Measurements from ENCODE around the gene SULT1A2. TPM values are rescaled to one million over a fixed set of nuclear protein-coding genes. Genes with fewer than 3 reads are reported as not detected.

SULT1A2 gene
- total and polyA plus RNA-seq, 2 of the 13 experiments (the other 11 are each of a cell fraction or from before 2014, with no cell fraction given) = 33.0 to 34.2 TPM

DNA sequence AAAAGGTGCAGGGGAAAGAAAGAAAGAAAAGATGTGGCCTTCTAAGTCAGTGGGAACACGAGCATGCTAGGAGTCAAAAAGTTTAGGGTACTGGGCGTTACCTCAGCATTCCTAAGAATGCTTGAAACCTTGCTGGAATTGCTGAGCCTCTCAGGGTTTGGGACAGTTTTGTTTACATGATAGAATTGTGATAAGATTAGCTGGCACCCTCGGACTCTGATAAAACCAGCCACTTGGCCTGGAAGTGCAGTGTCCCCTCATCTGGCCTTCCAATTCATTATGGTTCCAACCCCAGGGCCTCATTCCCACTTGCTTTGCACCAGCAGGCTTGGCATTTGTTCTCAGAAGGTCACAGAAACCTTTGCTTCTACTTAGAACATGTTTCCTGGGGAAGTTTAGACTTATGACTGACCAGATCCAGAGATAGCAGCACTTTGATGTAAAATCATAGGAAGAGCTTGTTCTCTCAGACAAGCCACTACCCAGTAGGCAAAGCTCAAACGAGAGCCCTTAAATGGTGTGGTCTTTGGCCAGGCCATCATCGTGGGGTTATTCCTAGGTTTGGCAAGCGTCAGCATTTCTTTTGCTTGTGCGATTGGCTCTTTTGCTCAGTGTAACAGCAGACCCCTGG is 35.2 kb downstream of the SULT1A2 start:
- in situ Hi-C loops (cut with HindIII; ENCODE audit: extremely low pct_ligation_motif_present, low pct_unique_long_range_greater_than_20kb) = no loop called here

DNA sequence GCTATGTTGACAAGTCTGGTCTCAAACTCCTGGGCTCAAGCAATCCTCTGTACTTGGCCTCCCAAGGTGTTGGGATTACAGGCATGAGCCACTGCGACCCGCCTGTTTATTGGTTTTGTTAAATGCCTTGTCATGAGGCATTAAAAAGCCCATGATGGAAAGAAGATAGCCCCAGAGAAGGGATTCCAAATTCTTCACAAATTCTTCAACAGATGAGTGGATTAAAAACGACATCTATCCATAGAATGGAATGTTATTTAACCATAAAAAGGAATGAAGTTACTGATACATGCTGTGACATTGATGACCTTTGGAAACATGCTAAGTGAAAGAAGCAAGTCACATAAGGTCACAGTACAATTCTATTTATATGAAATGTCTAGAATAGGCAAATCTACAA is 38.4 kb downstream of the SULT1A2 start:
- Histone ChIP-seq H4K20me1 (ENCODE audit: insufficient read depth, low read length) (no peaks in the 10 kb centered on the region), H3K27me3 (ENCODE audit: control insufficient read depth in 1 of 2, insufficient read depth in 2 of 2, low read length in 2 of 2) (no peaks in the 10 kb centered on the region), H3K79me2 (ENCODE audit: insufficient read depth, low read length) (peaks cover 7% of the 10 kb centered on the region), H3K4me1 (ENCODE audit: insufficient read depth, low read length) (peaks cover 32% of the 10 kb centered on the region), H3K9ac (ENCODE audit: insufficient read depth, low read depth, low read length) (no peak overlapping the region), H2AFZ (ENCODE audit: low read length) (no peak overlapping the region), H3K9me3 (ENCODE audit: low read length) (no peaks in the 10 kb centered on the region), H3K4me3 (replicated peaks in 1 of 3; ENCODE audit: insufficient read depth in 1 of 3, low read depth in 2 of 3, low read length in 3 of 3) (no peak overlapping the region), H3K36me3 (replicated peaks in 1 of 2; ENCODE audit: control insufficient read depth in 1 of 2, insufficient read depth in 2 of 2, low read length in 2 of 2) (peaks cover 0 to 12% of the 10 kb centered on the region in 2 experiments; a peak in 4 of 5 replicates), H3K4me2 (ENCODE audit: low read depth, low read length) (no peak overlapping the region), H3K27ac (ENCODE audit: extremely low read length, insufficient read depth, low read length) (no peak overlapping the region)
- WGBS (ENCODE audit: low lambda C conversion rate) = 85% methylated on average over 3 of the region's 3 CpGs
- no TSS peak for BruUV-seq (replicated peaks)
- FAIRE-seq = no peak
- CTCF ChIA-PET (ENCODE audit: low intra/inter-chr PET ratio, low total read pairs) = no interaction called here
- TF ChIP-seq ZEB1 (IDR thresholded peaks at IDR 0.05; ENCODE audit: insufficient replicate concordance, low read depth) = no peak
- POLR2A ChIA-PET = no interaction called here
- in situ Hi-C loops (cut with HindIII; ENCODE audit: extremely low pct_ligation_motif_present, low pct_unique_long_range_greater_than_20kb) = no loop called here
- no peak for DNase-seq (ENCODE audit: low spot score)
- no peak for ATAC-seq
- intact Hi-C loops (cut with micrococcal nuclease; ENCODE audit: unreplicated experiment) = no loop called here

More for the DNA sequence above, 35.2 kb downstream of the SULT1A2 start:
- intact Hi-C loops (cut with micrococcal nuclease; ENCODE audit: unreplicated experiment) = no loop called here
- no peak for ATAC-seq
- Histone ChIP-seq H3K9me3 (ENCODE audit: low read length) (peaks cover 1% of the 10 kb centered on the region; the same call in 1 of the 2 replicates), H3K27ac (ENCODE audit: extremely low read length, insufficient read depth, low read length) (peak overlapping the region; percentile 5), H3K27me3 (ENCODE audit: control insufficient read depth in 1 of 2, insufficient read depth in 2 of 2, low read length in 2 of 2) (no peaks in the 10 kb centered on the region), H4K20me1 (ENCODE audit: insufficient read depth, low read length) (no peaks in the 10 kb centered on the region), H3K4me1 (ENCODE audit: insufficient read depth, low read length) (peaks cover 13% of the 10 kb centered on the region), H2AFZ (ENCODE audit: low read length) (no peak overlapping the region), H3K36me3 (replicated peaks in 1 of 2; ENCODE audit: control insufficient read depth in 1 of 2, insufficient read depth in 2 of 2, low read length in 2 of 2) (peaks cover 4 to 12% of the 10 kb centered on the region in 2 experiments; a peak in 4 of 5 replicates), H3K4me2 (ENCODE audit: low read depth, low read length) (no peak overlapping the region), H3K79me2 (ENCODE audit: insufficient read depth, low read length) (no peaks in the 10 kb centered on the region), H3K9ac (ENCODE audit: insufficient read depth, low read depth, low read length) (no peak overlapping the region), H3K4me3 (replicated peaks in 1 of 3; ENCODE audit: insufficient read depth in 1 of 3, low read depth in 2 of 3, low read length in 3 of 3) (no peak overlapping the region)
- no TSS peak for BruUV-seq (replicated peaks)
- TF ChIP-seq ZNF460 (CRISPR knock-in tag; IDR thresholded peaks at IDR 0.05; ENCODE audit: borderline replicate concordance) = no peak
- TF ChIP-seq, protein P1, sequence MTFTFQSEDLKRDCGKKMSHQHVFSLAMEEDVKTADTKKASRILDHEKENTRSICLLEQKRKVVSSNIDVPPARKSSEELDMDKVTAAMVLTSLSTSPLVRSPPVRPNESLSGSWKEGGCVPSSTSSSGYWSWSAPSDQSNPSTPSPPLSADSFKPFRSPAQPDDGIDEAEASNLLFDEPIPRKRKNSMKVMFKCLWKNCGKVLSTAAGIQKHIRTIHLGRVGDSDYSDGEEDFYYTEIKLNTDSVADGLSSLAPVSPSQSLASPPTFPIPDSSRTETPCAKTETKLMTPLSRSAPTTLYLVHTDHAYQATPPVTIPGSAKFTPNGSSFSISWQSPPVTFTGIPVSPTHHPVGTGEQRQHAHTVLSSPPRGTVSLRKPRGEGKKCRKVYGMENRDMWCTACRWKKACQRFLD (CRISPR knock-in tag; IDR thresholded peaks at IDR 0.05; ENCODE audit: borderline replicate concordance) = no peak
- ChIA-PET CTCF (ENCODE audit: low intra/inter-chr PET ratio, low total read pairs) (no interaction called here), POLR2A (no interaction called here)
- FAIRE-seq = no peak
- 76% methylated on average over 7 of the region's 7 CpGs for WGBS (ENCODE audit: low lambda C conversion rate)
- DNase-seq (ENCODE audit: low spot score) = no peak
